Breast epithelium (tissue), 3 donors: Measurements from ENCODE around the gene SWSAP1.

ENCODE experiments used
- POLR2A ChIP-seq: fragments of 450-650 bp; IDR thresholded peaks from one replicate; pipeline ENCODE4 v1.6.1; 2016; ENCODE audit warnings: antibody characterized with exemption, mild to moderate bottlenecking, moderate library complexity
- POLR2AphosphoS5 ChIP-seq, 3 donors: sonication (generic); formaldehyde crosslinking; IDR thresholded peaks; one replicate each; pipeline ENCODE4 v1.6.1; 2017; ENCODE audit warnings: antibody characterized with exemption in 3 of 3
- TF ChIP-seq, protein P1 (sequence below), 3 donors: fragments of 450-650 bp; IDR thresholded peaks; one replicate each; pipeline ENCODE4 v1.5.1; 2016 to 2017; ENCODE audit warnings: antibody characterized with exemption in 3 of 3, mild to moderate bottlenecking in 3 of 3, moderate library complexity in 3 of 3

DNA sequence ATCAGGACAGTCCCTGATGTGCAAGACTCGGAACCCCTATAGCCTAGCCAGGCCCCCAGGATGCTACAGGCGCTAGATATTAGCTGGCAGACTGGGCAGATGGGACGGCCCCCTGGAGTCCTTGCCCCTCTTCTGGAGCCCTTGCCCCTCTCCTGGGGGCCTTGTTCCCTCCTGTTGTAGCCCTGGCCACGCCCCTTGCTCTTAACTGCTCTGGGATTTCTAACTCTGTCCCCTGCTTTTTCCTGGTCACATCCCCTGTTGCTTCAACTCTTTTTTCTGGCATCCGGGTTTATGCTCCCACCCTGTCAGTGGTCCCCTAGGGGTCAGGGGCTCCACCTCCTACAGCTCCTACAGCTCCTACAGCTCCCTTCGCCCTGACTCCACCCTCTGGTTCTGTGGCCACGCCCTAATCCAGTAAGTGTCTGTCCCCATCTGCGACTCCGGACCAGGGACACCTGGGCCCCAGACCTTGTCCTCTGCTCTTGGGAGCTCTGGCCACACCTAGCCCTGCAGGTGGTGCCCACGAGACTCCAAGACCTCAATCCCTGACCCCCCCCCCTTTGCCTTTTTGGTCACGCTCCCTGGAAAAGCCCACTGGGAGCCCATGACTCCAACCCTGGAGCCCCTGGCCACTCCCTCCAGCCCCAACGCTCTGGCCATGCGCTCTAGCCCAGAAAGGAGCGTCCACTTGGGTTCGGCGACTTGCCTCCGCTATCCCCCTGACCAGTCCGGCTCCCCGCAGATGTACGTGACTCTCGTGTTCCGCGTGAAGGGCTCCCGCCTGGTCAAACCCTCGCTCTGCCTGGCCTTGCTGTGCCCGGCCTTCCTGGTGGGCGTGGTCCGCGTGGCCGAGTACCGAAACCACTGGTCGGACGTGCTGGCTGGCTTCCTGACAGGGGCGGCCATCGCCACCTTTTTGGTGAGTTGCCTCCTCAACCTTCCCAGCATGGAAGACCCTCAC is 12.4 kb upstream of the SWSAP1 start:
- TF ChIP-seq, protein P1, sequence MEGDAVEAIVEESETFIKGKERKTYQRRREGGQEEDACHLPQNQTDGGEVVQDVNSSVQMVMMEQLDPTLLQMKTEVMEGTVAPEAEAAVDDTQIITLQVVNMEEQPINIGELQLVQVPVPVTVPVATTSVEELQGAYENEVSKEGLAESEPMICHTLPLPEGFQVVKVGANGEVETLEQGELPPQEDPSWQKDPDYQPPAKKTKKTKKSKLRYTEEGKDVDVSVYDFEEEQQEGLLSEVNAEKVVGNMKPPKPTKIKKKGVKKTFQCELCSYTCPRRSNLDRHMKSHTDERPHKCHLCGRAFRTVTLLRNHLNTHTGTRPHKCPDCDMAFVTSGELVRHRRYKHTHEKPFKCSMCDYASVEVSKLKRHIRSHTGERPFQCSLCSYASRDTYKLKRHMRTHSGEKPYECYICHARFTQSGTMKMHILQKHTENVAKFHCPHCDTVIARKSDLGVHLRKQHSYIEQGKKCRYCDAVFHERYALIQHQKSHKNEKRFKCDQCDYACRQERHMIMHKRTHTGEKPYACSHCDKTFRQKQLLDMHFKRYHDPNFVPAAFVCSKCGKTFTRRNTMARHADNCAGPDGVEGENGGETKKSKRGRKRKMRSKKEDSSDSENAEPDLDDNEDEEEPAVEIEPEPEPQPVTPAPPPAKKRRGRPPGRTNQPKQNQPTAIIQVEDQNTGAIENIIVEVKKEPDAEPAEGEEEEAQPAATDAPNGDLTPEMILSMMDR (IDR thresholded peaks at IDR 0.05), result no peak
- TF ChIP-seq POLR2A, result no peak
- TF ChIP-seq POLR2AphosphoS5 (IDR thresholded peaks at IDR 0.05), result no peak
